Fibroblast of pulmonary artery (primary cell): ENCODE measurements around the gene ST6GALNAC3.

Source experiments
- DNase-seq: peaks from one replicate; pipeline ENCODE4 v3.0.0-alpha.2; 2010; ENCODE audit warnings: low read depth
- H3K4me3 ChIP-seq: replicated peaks from 2 replicates; pipeline ENCODE4 v1.5.1; 2011; ENCODE audit warnings: low read depth, mild to moderate bottlenecking, control low read depth, low read length, moderate library complexity
- CTCF ChIP-seq: IDR thresholded peaks from 2 replicates; pipeline ENCODE4 v1.5.1; 2011; ENCODE audit warnings: mild to moderate bottlenecking, control low read depth, low read length, inconsistent platforms; ENCODE audit errors: missing control alignments

ST6GALNAC3 gene

DNA sequence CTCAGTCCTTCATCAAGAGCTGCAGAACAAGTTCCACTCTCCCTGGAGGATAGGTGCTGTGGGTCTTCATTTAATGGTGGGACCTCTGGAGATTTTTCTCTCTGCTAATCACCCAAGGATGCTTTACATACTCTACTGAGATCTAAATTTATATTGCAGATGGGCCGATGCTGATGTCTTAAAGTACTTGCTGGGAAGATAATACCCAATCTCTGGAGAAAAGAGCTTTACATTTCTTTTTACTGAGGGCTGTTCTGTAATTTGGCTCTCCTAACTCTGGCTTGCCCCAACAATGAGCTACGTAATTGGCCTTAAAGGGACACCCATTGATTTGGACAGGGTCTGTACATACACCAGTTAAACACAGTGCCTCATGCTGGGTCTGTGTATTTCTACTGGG, 86.9 kb downstream of the ST6GALNAC3 start:
- TF ChIP-seq CTCF = no peak
- no peak overlapping the region for H3K4me3 ChIP-seq
- no peak for DNase-seq

GRCh38 chr1:76162254-76162653, 87.7 kb downstream of the ST6GALNAC3 start:
- no peak overlapping the region for H3K4me3 ChIP-seq
- no peak for TF ChIP-seq CTCF
- DNase-seq = no peak

DNA sequence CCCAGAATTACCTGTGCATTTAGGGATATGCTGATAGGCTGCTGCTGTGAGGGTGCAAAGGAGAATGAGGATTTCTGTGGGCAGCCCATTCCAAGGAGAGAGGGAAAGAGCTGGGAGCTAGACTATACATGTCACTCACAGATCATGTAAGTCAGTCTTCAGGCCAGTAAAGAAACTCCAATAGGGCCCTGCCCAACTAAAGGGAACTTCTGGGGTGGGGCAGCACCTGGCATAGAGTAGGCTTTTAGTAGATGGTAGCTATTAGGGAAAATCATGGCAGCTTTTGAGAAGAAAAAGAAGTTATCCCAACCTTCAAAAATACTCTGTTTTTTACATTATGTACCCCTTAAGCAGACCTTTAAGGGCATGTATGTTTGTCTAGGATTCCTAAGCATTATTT, 89.6 kb downstream of the ST6GALNAC3 start:
- no peak for TF ChIP-seq CTCF
- DNase-seq = no peak
- no peak overlapping the region for H3K4me3 ChIP-seq

DNA sequence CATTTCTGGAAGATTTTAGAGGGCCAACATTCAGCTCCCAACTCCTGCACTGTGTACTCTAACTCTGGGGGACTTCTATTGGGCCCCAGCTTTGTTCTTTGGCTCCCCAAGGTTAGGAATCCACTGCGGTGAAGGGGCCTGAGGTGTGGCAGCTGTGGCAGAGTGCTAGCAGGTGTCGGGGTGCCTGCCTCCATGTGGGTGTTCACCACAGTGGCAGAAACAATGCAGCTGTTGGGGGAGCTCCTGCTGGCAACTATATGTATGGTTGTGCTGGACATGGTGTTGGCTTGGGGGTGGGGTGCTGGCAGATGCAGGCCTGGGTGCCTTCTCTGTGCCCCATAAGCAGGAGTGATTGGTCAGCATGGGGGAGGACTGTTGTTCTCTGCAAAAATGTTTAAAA, 95.5 kb downstream of the ST6GALNAC3 start:
- no peak overlapping the region for H3K4me3 ChIP-seq
- DNase-seq = no peak
- TF ChIP-seq CTCF = no peak

- no peak for DNase-seq
- no peak overlapping the region for H3K4me3 ChIP-seq
- no peak for TF ChIP-seq CTCF
Observed at GRCh38 chr1:76170513-76170912, 96.0 kb downstream of the ST6GALNAC3 start.

DNA sequence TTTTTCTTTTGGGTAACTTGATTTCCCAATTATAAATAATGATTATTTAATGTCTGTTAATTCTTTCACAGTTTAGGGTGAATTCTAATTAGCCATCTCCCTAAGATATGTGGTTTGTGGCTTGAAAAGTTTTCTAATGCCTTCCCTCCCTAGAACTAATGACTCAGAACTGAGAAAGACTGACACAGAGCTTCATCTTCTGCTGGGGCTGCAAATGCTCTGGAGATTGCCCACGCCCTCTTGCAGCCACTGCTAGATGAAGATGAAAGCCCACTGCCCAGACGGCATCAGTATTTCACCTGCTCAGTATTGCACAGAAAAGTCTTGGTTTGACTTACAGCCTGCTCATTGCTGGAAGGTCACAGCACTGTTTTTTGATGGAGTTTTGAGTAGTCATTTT, 101.5 kb downstream of the ST6GALNAC3 start:
- no peak for DNase-seq
- no peak for TF ChIP-seq CTCF
- no peak overlapping the region for H3K4me3 ChIP-seq

GRCh38 chr1:76177615-76178014, 103.1 kb downstream of the ST6GALNAC3 start:
- no peak overlapping the region for H3K4me3 ChIP-seq
- DNase-seq = no peak
- TF ChIP-seq CTCF = no peak
